Left cardiac atrium (tissue), 4 donors: Measurements from ENCODE around the gene CAMKV. TPM values are rescaled to one million over a fixed set of nuclear protein-coding genes. Genes with fewer than 3 reads are reported as not detected.
A peak's percentile ranks its signal among the peaks of the same experiment; 100 is the strongest.

Experiments
- ATAC-seq, 2 donors: fragments of 200-7000 bp; cut with Tn5 transposase; one replicate each; pipeline ENCODE4 v1.9.1; 2020; ENCODE audit warnings: mild to moderate bottlenecking in 2 of 2, moderate library complexity in 2 of 2
- DNase-seq: peaks from one replicate; pipeline ENCODE4 v3.0.0-alpha.2; 2020
- intact Hi-C, 2 donors: fragments of 100-400 bp; cut with DNase I; formaldehyde crosslinking; loops; one replicate each; pipeline versions ENCODE4 v1.14.1 to v1.15.1; 2022 to 2023
- total RNA-seq, 2 donors: library from RNA; stranded (reverse); fragmentation: NEBNext Ultra II Directional; extraction: Animal tissue kit (Norgen Biotek cat#: 25700); gene quantifications; one replicate each; pipeline ENCODE4 v1.2.1, GENCODE V29; 2021
- donor health status: DM: no; HTN: yes; CAD: no.
- donor health status: DM: no; HTN: yes; CAD: no; lungs with severe emphysema.
- donor health status: DM: yes; HTN: yes; CAD: no.
- donor health status: Dilated cardiomyopathy.

Gene CAMKV
- total RNA-seq, 2 donors from 2014 or later: not detected

DNA sequence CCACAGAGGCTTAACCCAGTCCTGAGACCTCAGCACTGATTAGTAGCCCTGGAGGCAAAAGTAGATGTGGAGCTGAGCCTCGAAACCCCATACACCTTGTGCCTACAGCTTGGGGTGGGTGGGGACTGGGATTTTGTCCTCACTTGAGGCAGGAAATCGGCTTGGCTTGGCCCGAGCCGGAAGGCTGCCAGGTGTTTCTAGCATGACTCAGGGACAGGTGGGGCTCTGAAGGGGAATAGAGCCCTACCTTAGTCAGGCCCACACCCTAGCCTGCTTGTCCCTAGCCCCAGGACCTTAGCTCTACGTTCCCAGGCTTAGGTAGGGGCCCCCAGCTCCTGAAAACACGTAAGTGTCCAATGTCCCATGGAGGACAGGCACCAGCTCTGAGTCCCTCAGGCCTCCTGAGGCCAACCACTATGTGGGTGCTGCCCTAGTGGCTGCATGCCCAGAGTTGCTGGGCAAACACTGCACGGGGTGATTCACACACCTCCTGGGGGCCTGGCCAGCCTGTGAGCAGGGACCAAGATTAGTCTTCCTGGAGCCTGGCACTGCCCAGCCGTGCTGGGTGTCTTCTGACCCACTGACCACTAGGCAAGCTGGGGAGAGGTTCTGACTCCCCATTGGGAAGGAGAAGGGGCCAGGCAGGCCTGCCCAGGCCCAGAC is 30.9 kb upstream of the CAMKV start:
- intact Hi-C loops: no loop called here
- peak; percentile 62 for DNase-seq

DNA sequence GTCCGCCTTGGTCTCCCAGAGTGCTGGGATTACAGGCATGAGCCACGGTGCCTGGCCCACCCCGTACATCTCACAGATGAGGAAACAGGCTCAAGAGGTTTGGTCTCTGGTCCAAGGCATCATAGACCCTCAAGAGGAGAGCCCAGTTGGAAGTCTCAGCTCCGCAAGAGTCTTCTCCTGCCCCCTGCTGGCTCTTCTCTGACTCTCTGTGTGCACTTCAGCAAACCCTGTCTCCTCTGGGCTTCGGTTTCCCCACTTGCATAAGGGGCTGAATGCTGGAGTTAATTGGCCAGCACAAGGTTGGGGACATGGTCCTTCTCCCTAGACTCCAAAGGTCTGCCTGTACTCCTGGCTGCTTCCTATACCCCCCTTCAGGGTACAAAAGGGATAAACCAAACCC is 30.1 kb upstream of the CAMKV start:
- ATAC-seq (no peak), DNase-seq (no peak)
- intact Hi-C loops: loop anchor here in 1 of 2 donors (10.0 kb wide), 1 partner anchor 55 kb away; no protein-coding TSS in a partner anchor

More for the DNA sequence above, 30.9 kb upstream of the CAMKV start:
- peak; percentile 64 to 89 for ATAC-seq

DNA sequence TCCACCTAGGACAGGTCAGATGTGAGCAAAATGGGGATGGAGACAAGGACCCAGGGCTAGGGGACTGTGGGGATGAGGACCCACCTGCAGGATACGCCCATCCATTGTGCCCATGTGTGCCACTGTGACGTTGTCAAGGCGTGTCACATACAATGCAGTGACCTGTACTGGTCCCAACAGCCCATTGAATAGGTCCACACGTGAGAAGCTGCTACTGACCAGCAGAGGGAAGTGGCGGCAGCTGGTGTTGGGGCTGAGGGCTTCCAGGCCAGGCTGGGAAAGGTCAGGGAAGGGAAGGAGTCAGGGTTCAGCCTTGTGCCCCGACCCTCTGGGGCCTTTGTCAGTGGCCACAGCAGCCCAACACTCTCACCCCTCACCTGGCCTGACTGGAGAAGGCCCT is 29.3 kb upstream of the CAMKV start:
- DNase-seq (no peak), ATAC-seq (no peak)
- intact Hi-C loops: loop anchor here in 1 of 2 donors (10.0 kb wide), 1 partner anchor 54 kb away; no protein-coding TSS in a partner anchor

DNA sequence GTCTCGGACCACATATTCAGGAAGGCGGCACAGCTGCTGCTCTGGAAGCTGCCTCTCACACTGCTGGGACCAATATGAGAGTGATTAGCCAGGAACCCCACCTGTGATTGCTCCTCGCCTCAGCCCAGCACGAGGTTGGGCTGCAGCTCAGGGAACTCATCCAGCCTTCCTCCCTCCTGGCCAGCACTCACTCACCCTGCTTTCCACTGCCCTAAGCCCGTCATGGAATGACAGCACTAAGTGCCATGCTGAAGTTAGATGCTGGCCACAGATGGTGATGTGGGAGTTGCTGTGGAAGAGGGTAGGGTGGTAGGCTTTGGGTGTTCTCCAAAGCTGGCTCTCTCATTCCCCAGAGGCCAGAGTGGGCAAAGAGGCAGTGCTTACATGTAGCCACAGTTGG is 26.6 kb upstream of the CAMKV start:
- DNase-seq (no peak), ATAC-seq (no peak)
- intact Hi-C loops: loop anchor here in 1 of 2 donors (10.0 kb wide), 1 partner anchor 52 kb away; no protein-coding TSS in a partner anchor

DNA sequence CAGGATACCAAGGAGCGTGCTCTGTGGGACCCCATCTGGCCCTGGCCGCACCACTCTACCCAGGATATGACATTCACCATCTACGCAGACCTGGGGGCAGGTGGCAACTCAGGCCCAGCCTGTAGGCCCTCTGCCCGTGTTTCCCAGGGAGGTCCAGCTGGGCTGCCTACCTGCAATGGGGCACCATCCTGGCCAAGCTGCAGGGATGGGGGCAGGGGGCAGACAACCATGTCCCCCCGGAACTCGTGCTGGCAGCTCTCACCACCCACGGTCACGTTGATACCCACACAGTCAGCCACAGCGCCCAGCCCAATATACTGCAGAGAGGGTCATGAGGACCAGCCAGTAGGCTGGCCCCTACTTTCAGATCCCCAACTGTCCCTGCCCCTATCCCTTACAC is 26.1 kb upstream of the CAMKV start:
- DNase-seq: no peak
- no peak for ATAC-seq
- intact Hi-C loops: loop anchor here in 1 of 2 donors (10.0 kb wide), 1 partner anchor 51 kb away; no protein-coding TSS in a partner anchor

DNA sequence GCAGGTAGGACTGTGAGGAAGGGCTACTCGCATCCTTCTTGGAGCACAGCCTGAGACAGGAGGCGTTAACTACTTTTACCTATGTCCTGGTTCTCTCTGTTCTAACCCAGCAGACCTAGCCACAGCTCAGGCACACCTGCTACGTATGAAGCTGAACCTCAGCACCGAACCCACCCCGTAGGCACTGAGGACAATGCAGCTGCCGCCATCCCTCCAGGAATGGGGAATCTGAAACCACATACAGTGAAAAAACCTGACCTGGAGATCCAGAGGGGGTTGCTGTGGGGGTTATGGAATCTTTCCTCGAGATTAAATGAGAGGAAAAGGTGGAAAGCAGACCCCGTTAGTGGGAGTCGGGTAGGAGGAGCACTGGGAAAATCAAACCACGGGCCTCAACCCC is 19.6 kb upstream of the CAMKV start:
- DNase-seq (no peak), ATAC-seq (no peak)
- intact Hi-C loops: no loop called here

DNA sequence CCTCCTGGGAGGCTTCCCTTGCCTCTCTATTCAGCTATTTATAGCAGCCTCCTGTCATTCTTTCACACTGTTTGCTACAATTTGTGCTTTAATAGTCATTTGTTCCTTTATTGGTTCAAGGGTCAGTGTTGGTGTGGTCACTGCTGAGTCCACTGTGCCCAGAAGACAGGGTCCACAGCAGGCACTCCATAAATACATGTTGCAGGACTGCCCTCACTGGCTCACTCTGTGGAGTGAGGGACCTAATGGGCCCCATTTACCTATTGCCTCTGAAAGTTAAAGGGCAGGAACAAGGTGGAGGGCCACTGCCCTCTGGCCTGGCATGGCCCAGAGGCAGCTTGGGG is 17.2 kb upstream of the CAMKV start:
- ATAC-seq (no peak), DNase-seq (no peak)
- intact Hi-C loops: no loop called here

DNA sequence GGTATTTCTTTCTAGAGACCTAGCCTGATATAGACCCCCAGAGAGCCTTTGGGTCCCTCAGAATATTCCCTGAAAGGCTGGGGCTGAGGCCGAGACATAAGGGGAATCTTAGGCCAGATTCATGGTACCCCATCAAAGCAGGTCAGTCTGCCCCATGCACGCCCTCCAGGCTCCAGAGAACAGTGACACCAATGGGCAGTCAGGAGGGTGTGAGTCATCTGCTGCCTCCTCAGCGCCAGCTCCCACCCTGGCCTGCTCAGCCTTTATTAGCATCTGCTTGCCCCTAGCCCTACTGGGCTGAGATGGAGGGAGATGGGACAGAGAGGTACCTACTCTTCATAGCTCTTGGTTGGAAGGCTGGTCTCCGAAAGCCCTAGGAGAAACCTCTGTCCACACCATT is 14.3 kb upstream of the CAMKV start:
- DNase-seq: no peak
- peak in 1 of 2 donors; percentile 31 for ATAC-seq
- intact Hi-C loops: no loop called here

DNA sequence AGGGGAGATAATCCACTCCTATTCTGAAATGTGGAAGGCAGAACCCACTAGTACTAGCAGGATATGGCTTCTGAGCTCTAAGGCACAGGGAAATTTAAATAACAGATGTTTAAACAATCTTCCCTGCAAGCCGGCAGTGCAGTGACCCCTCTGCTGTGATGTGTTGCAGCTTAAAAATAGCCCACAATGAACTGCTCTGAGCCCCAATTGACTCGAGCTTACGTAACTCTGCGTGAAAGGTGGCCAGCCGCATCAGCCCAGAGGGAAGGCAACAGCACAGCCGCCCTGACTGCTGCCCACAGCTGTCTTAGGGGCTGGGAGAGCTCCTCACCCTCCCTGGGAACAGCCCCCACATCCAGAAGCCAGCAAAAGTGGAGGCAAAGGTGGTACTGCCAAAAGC is 12.5 kb upstream of the CAMKV start:
- intact Hi-C loops: no loop called here
- peak; percentile 51 to 75 for ATAC-seq

DNA sequence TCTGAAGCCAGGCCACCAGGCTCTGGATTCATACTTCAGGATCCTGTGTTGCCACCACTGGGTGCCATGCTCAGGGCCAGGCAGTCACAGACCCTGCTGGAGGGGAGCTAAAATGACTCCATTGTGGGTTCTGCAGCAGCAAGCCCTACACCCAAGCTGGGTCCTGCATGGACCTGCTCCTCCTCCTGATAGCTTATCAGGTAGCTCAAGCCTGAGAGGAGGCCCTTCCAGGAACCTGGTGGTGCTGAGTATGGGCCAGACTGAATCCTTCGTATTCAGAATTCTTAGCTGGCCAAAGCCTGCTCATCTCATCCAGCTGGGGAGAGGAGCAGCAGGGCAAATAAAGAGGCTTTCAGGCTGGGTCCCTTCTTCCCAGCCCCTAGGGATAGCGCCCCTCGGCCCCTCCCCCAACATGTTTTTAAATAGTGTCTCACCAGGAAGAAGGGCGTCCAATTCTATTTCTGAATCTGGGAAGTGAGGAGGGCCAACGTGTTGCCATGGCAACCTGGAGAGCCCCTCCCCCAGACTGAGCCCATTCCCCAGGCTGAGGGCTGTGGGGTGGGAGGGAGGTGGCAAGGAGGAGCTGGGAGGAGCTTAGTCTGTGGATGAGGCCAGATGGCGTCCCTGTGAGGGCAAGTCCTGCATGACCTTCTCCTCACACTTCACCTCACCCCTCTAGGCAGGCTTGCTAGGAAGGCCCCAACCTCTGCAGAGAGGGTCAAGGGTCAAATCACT is 11.0 kb upstream of the CAMKV start:
- intact Hi-C loops: no loop called here
- no peak for DNase-seq
- ATAC-seq: peak in 1 of 2 donors; percentile 36

More for the DNA sequence above, 12.5 kb upstream of the CAMKV start:
- DNase-seq: no peak

DNA sequence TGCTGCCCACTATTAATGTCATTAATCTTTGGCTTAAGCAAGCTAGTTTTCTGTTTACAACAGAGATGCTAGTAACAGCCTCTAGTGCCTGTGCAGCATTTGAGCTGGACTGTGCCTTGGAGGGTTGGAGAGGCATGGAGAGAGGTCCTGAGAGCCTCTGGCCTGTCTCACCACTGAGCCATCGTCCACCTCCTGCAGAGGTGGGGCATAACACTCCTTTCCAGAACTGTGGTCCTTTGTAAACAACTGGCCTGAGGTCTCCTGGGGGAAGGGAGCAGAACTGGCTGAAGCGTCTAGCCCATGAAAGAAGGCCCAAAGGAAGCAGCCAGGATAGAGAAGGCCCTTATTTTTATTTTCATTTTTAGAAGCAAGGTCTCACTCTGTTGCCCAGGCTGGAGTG is 10.0 kb upstream of the CAMKV start:
- ATAC-seq (no peak), DNase-seq (no peak)
- intact Hi-C loops: no loop called here

DNA sequence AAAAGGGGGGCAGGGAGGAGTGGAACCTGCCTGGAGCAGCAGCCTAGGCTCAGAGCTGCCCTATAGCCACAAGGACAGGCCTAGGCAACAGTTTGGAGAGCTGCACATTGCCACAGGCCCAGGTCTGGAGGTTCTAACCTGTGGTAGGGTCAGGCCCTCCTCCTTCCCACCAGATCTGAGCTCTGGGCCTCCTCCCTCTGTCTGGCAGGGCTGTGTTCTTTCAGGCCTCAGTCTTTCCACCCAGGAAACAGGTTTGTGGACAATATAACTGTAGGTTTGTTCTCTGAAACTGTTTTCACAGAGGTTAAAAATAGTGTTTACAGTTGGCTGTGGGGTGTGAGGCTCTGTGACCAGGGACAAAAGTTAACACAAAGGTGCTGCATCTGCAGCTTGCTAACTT is 9.0 kb upstream of the CAMKV start:
- no peak for ATAC-seq
- intact Hi-C loops: no loop called here
- no peak for DNase-seq

DNA sequence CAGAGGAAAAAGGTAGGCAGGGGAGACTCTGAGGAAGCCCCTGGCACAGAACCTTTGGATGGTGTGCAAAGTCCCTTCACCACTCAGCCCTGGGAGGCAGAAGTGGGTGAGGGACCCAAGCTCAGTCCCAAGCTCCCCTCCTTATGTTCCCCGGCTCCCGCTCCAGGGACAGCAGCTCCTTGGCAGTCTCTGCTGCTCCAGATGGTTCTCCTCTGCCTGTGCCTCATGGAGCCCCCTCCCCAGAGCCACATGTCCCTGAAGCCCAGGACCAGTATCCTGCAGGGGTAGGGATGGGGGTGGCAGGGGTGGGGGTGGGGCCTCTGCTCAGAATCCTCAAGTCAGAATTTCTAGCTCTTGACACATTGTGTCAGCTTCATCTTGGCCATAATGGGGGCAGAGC is 8.0 kb upstream of the CAMKV start:
- intact Hi-C loops: no loop called here
- ATAC-seq (no peak), DNase-seq (no peak)

DNA sequence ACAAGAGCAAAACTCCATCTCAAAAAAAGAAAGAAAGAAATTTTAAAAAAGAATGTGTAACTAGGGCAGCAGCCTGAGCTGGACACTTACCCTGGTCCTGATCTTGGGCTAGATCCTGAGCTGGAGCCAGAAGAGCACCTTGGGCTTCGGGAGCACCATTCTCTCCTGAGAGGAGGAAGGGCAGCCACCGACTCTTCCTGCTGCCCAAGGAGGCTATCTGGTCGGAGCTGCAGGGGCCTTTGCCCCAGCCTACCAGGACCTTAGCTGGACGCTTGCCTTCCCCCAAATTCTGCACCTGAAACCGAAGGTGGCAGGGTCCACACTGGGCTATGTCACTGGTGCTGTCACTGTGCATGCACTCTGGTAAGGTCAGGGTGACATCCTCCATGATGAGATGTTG is 6.9 kb upstream of the CAMKV start:
- ATAC-seq: no peak
- intact Hi-C loops: no loop called here
- DNase-seq: no peak

DNA sequence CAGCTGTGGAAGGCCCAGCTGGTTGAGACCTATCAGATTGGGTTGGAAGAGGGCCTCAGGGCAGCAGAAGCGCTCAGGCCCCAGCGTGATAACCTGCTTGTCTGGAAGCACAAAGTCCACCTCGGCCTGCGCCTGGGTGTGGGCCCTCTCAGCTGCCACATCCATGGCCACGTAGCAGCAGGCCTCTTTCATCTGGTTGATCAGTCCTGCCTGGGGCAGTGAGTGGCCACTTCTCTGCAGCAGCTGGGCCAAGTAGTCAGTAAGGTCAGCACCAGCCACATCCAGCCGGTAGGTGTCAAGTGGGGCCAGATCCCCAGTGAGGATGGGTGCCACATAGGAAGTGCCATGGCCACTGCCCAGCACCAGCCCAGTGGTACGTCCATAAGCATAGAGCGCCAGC is 3.9 kb upstream of the CAMKV start:
- ATAC-seq: no peak
- intact Hi-C loops: no loop called here
- DNase-seq: no peak

DNA sequence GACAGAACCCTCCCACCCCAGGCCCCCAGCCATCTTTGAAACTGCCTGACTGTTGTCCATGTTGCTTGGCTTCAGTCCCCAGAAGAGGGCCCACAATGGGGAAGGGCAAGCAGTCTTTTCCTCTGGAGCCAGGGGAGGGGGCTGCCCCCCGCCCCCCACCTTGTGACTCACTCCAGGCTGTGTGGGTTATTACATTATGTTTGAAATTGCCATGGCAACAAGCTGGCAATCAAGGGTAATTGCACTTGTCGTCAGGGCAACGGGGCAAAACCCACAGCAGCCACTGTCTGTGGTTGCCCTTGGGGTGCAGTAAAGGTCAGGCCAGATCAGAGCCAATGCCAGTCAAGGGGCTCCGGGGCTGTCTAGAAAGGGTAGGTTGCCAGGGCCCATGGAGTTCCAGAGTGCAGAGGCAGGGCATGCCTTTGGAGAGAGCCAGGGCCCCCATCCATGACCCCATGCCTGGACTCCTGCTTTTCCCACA is 3.1 kb upstream of the CAMKV start:
- intact Hi-C loops: no loop called here

DNA sequence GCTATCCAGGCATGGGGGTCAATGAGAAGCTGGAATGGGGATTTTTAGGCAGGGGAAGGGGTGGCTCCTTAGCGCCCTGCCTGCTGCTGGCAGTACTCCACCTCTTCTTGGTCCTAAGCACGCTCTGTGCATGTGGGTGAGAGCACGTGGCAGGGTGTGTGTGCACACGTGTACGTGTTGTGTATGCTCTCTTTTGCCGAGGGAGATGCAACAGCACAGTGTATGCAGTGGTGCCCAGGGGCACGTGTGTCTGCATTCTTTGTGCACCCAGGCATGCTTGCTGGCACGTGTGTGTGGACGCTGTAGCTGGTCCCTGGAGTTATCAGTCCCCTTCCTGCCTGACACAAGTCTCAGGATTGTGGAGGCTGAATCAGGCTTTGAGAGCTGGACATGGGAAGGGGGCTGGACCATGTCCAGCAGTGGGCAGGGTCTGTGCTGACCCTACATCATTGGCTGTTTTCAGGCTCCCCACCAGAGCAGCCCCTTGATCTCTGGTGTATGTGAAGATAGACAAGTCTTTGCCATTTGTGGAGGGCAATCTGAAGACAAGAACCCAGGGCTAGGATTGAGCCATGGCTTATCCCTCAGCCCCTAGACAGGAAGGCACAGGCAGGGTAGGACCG is 1.9 kb upstream of the CAMKV start:
- intact Hi-C loops: no loop called here
- ATAC-seq: no peak
- DNase-seq: no peak

More for the DNA sequence above, 3.1 kb upstream of the CAMKV start:
- DNase-seq (no peak), ATAC-seq (no peak)

DNA sequence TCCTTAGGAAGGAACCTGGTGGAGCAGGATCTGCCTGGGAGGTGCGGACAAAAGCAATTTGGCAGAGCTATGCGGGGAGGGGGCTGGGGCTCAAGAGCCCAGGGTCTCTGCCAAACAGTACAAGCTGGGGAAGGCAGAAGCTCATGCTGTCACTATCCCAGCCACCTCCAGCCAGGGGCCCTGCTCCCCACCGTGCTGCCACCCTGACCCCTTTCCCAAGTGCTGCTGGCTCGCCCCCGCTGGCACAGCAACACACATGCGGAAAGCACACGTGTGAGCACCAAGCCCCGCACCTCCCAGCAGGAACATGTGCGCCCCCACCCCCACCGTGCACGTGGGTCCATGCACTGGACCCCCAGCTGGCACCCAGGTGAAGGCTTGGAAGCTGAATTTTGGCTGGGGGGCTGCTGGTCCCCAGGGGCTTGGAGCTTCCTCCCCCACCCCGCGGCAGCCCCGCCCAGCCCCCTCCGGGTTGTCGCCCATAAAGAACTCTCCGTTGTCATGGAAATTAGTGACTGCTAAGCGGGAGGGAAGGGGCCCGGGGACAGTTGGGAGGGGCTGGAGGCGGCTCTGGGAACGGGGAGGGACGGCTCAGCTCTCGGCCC is 742 bp downstream of the CAMKV start:
- ATAC-seq: no peak
- intact Hi-C loops: no loop called here
- no peak for DNase-seq

DNA sequence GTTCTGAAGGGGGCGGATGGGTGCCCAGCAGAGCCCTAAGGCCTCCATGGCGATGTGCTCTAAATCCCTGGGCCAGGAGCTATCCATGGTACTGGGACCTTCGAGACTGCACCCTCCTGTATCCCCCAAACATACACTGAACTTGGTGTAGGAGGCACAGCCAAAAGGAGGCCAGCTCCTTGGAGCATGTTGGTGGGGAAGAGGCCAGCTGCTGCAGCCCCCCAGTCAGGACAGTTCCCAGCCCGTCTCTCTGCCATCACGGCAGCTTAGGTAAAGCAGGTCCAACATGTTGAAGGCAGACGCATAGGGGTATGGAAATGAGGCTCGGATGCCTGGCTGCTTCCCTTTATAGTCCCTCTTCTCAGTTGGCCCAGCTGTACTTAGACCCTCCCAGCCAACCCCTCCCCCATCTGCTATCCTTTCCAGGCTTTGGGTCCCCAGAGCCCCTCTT is 1.8 kb downstream of the CAMKV start:
- intact Hi-C loops: no loop called here
- DNase-seq: no peak
- ATAC-seq: no peak

DNA sequence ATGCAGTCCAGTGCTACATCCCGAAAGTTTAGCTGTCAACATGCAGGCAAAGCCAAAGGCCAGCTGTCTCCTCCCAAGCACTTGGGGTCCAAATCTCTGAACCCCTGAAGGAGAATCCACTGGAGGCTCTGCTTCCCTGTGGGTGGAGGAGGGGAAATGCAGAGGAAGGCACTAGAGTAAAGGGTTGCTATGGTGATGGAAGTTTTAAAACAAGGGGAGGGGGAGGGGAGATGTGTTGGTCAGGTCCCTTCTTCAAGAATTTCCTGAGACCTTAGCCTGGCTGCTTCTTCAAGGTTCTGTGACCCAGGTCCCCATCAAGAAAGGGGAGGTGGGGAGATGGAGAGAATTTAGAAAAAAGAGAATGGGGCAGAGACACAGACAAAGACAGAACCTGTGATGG is 2.3 kb downstream of the CAMKV start:
- intact Hi-C loops: no loop called here
- no peak for ATAC-seq
- DNase-seq: no peak
